IPS-18a (cell line): Measurements from ENCODE around the gene ZDHHC4.

Experiments
- H3K27ac ChIP-seq: one replicate; pipeline ENCODE4 v1.5.1; 2013; ENCODE audit warnings: low read length
- H3K27me3 ChIP-seq: one replicate; pipeline ENCODE4 v1.6.1; 2013; ENCODE audit warnings: mild to moderate bottlenecking, low read length; ENCODE audit not compliant: control insufficient read depth, insufficient read depth
- H3K36me3 ChIP-seq: one replicate; pipeline ENCODE4 v1.6.1; 2013; ENCODE audit warnings: low read depth, low read length; ENCODE audit not compliant: control insufficient read depth
- H3K4me1 ChIP-seq: one replicate; pipeline ENCODE4 v1.6.1; 2013; ENCODE audit warnings: low read depth, low read length; ENCODE audit not compliant: control insufficient read depth
- H3K4me3 ChIP-seq: one replicate; pipeline ENCODE4 v1.5.1; 2013; ENCODE audit warnings: low read length
- H3K9ac ChIP-seq: one replicate; pipeline ENCODE4 v1.6.1; 2013; ENCODE audit warnings: mild to moderate bottlenecking, low read length, moderate library complexity
- H3K9me3 ChIP-seq: one replicate; pipeline ENCODE4 v1.6.1; 2013; ENCODE audit warnings: low read depth, low read length; ENCODE audit not compliant: control insufficient read depth

Gene ZDHHC4

GRCh38 chr7:6614953-6615722, 37.9 kb downstream of the ZDHHC4 start, which contains the start of gene ZNF853:
TSS of gene ZNF853 (plus strand) at chr7:6615610. CDS start at chr7:6616175, 565 bp downstream.
- peaks cover 6% of the 10 kb centered on the region for H3K27me3 ChIP-seq
- H3K4me1 ChIP-seq, result peaks cover 4% of the 10 kb centered on the region
- H3K9ac ChIP-seq, result peak within 1 kb of the TSS; percentile 45
- H3K9me3 ChIP-seq, result no peaks in the 10 kb centered on the region
- no peaks in the 10 kb centered on the region for H3K36me3 ChIP-seq
- H3K27ac ChIP-seq, result no peak within 1 kb of the TSS
- H3K4me3 ChIP-seq, result peak within 1 kb of the TSS; percentile 77

GRCh38 chr7:6615723-6616555, 38.7 kb downstream of the ZDHHC4 start:
- peak overlapping the region; percentile 61 for H3K4me3 ChIP-seq
- no peak overlapping the region for H3K27ac ChIP-seq
- peaks cover 6% of the 10 kb centered on the region for H3K27me3 ChIP-seq
- H3K36me3 ChIP-seq, result no peaks in the 10 kb centered on the region
- peaks cover 4% of the 10 kb centered on the region for H3K4me1 ChIP-seq
- H3K9ac ChIP-seq, result no peak overlapping the region
- no peaks in the 10 kb centered on the region for H3K9me3 ChIP-seq

GRCh38 chr7:6616854-6617643, 39.8 kb downstream of the ZDHHC4 start:
- H3K36me3 ChIP-seq, result peaks cover 8% of the 10 kb centered on the region
- no peak overlapping the region for H3K4me3 ChIP-seq
- H3K27me3 ChIP-seq, result peaks cover 6% of the 10 kb centered on the region

GRCh38 chr7:6618621-6619020, 41.4 kb downstream of the ZDHHC4 start:
- H3K27ac ChIP-seq, result no peak overlapping the region
- H3K4me3 ChIP-seq, result no peak overlapping the region
- no peaks in the 10 kb centered on the region for H3K9me3 ChIP-seq
- peaks cover 13% of the 10 kb centered on the region for H3K36me3 ChIP-seq
- H3K4me1 ChIP-seq, result peaks cover 4% of the 10 kb centered on the region
- H3K9ac ChIP-seq, result no peak overlapping the region
- H3K27me3 ChIP-seq, result peaks cover 5% of the 10 kb centered on the region

More at GRCh38 chr7:6616854-6617643, 39.8 kb downstream of the ZDHHC4 start:
- Histone ChIP-seq H3K4me1 (peaks cover 4% of the 10 kb centered on the region), H3K27ac (no peak overlapping the region), H3K9ac (no peak overlapping the region), H3K9me3 (no peaks in the 10 kb centered on the region)

GRCh38 chr7:6619961-6620360, 42.7 kb downstream of the ZDHHC4 start:
- Histone ChIP-seq H3K9me3 (no peaks in the 10 kb centered on the region), H3K27ac (no peak overlapping the region), H3K4me3 (no peak overlapping the region), H3K4me1 (no peaks in the 10 kb centered on the region), H3K36me3 (peaks cover 13% of the 10 kb centered on the region), H3K9ac (no peak overlapping the region), H3K27me3 (no peaks in the 10 kb centered on the region)

GRCh38 chr7:6621195-6622133, 44.2 kb downstream of the ZDHHC4 start:
- no peak overlapping the region for H3K27ac ChIP-seq
- H3K27me3 ChIP-seq, result no peaks in the 10 kb centered on the region
- no peak overlapping the region for H3K9ac ChIP-seq
- H3K4me1 ChIP-seq, result no peaks in the 10 kb centered on the region
- H3K36me3 ChIP-seq, result peaks cover 13% of the 10 kb centered on the region
- H3K9me3 ChIP-seq, result no peaks in the 10 kb centered on the region
- no peak overlapping the region for H3K4me3 ChIP-seq

GRCh38 chr7:6622134-6622710, 45.0 kb downstream of the ZDHHC4 start:
- Histone ChIP-seq H3K9ac (no peak overlapping the region), H3K4me1 (no peaks in the 10 kb centered on the region), H3K27ac (no peak overlapping the region), H3K36me3 (peaks cover 13% of the 10 kb centered on the region), H3K9me3 (no peaks in the 10 kb centered on the region), H3K27me3 (no peaks in the 10 kb centered on the region), H3K4me3 (no peak overlapping the region)

- H3K27ac ChIP-seq, result no peak overlapping the region
- no peak overlapping the region for H3K9ac ChIP-seq
- no peaks in the 10 kb centered on the region for H3K9me3 ChIP-seq
- H3K4me3 ChIP-seq, result no peak overlapping the region
- H3K36me3 ChIP-seq, result peaks cover 13% of the 10 kb centered on the region
- H3K27me3 ChIP-seq, result no peaks in the 10 kb centered on the region
- H3K4me1 ChIP-seq, result no peaks in the 10 kb centered on the region
Observed at GRCh38 chr7:6623589-6624245, 46.5 kb downstream of the ZDHHC4 start.

- peaks cover 13% of the 10 kb centered on the region for H3K36me3 ChIP-seq
- H3K27me3 ChIP-seq, result no peaks in the 10 kb centered on the region
- no peaks in the 10 kb centered on the region for H3K4me1 ChIP-seq
- H3K27ac ChIP-seq, result no peak overlapping the region
- no peaks in the 10 kb centered on the region for H3K9me3 ChIP-seq
- H3K9ac ChIP-seq, result no peak overlapping the region
- no peak overlapping the region for H3K4me3 ChIP-seq
Observed at GRCh38 chr7:6624246-6624611, 47.0 kb downstream of the ZDHHC4 start.

- no peaks in the 10 kb centered on the region for H3K4me1 ChIP-seq
- H3K27me3 ChIP-seq, result no peaks in the 10 kb centered on the region
- no peak overlapping the region for H3K9ac ChIP-seq
- H3K9me3 ChIP-seq, result no peaks in the 10 kb centered on the region
- no peak overlapping the region for H3K27ac ChIP-seq
- H3K36me3 ChIP-seq, result peaks cover 4% of the 10 kb centered on the region
- no peak overlapping the region for H3K4me3 ChIP-seq
Observed at GRCh38 chr7:6628045-6628444, 50.8 kb downstream of the ZDHHC4 start.
